ENCODE data around the gene FLT3.
A peak's percentile ranks its signal among the peaks of the same experiment; 100 is the strongest.
"Not testable (repeated sequence)": the region's sequence is repeated elsewhere in the genome, so short reads cannot be mapped to it uniquely, and the experiment has no call there.

FLT3 gene

DNA sequence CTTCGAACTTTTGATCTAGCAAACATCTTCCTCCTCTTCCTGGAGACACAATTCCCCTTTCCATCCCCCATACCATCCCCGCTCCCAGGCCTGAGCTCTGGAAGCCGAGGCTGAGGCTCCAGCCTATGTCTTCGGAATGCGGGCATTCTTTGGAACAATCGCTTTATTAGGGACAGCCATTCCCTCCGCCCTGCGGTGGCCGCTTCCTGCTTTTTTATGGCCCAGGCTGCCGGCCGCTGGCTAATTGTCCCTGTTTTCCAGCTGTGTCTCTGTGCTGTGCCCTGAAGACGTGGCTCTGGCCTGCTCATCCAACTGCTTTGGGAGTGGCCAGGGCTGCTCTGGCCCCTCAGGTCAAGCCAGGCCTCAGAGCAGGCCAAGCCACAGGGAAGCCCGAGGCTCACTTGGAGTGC is 129.1 kb downstream of the FLT3 start:
- no peak for DNase-seq

DNA sequence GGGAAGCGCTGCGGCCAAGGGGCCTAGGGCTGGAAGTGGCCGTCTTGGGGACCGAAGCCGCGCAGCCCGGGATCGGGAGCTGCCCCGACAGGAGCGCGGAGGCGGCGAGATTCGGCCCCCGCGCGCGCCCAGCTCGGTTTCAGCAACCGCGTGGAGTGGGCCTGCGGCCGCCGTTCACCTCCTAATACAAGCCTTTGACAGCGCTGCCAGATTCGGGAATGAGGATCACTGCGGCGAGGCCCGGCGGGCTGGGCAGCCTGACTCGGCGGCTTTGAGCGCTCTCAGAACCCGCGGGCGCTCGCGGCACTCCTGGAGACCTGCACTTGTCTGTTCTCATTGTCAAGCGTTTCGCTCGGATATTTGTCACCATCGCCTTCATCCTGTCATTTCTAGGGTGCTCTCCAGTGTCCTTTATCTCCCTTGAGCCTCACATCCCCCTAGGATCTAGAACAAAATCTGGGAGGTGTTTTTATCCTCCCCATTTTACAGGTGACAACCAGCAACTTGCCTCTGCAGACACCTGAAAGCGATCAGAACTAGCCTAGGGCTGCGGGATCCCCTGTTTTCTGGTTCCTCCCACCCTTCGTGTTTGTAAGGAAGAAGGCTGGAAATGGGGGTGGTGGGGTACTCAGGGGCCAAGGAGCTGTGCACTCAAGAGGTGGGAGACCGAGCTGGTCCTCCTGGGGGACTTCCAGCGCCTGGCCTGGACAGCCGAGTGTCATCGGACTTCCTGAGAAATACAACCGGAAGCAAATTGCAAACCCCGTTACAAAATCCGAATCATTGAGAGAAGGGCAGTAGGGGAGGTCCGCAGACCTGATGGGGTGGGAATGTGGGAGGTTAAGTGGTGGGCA is 129.8 kb downstream of the FLT3 start:
- DNase-seq = no peak

DNA sequence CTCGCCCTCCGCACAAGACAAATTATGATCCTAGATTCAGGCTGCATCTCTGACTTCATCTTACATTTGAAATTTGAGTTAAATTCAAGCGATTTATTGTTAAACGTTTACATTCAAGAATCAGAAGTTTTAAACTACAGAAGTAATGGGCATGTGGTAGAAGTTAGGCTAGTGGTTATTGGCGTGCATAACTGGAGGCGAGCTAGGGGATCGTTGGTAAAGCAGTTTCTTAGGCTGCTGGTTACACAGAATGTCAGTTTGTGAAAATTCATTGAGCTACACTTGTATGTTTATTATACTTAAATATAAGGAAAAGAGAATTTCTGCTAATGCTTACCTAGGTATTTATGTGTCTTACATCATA is 130.5 kb downstream of the FLT3 start:
- DNase-seq = no peak

DNA sequence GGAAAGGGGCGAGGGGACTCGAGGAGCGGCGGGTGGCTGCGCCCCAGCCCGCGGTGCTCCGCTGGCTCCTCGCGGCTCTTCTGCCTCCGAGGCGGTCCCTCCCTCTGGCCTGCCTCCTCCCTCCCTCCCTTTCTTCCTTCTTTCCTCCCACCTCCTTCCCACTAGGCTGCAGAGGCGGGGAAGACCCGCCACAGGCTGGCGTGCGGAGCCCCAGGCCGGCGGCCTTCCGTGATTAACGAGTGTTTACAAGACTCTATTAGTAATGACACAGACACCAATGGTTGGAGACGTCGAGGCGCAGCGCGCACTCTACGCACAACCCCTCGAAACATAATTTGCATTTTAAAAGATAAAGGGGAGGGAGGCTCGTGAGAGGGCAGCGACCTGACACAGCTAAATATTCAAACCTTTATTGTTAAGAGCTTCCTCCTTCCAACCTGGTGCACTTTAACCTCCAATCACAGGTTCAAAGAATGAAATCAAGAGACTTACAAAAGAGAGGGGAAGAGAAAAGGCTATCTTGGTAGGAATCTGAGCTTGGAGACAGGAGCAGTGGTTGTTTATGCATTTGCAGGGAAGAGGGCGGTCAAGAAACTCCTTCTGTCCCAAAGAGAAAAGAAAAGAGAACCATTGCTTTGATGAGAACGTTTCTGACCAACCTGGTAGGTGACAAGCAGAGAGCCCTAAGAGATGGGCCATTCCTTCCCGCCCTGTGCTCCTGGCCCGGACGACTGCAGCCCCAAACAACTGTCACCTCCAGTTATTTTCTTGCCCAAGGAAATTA is 131.1 kb downstream of the FLT3 start, which contains the start of gene CDX2:
CDX2 (minus strand) TSS at position 234 of the 784 bp plus-strand sequence. CDS start 309 bp downstream, outside the sequence.
- no peak for DNase-seq

DNA sequence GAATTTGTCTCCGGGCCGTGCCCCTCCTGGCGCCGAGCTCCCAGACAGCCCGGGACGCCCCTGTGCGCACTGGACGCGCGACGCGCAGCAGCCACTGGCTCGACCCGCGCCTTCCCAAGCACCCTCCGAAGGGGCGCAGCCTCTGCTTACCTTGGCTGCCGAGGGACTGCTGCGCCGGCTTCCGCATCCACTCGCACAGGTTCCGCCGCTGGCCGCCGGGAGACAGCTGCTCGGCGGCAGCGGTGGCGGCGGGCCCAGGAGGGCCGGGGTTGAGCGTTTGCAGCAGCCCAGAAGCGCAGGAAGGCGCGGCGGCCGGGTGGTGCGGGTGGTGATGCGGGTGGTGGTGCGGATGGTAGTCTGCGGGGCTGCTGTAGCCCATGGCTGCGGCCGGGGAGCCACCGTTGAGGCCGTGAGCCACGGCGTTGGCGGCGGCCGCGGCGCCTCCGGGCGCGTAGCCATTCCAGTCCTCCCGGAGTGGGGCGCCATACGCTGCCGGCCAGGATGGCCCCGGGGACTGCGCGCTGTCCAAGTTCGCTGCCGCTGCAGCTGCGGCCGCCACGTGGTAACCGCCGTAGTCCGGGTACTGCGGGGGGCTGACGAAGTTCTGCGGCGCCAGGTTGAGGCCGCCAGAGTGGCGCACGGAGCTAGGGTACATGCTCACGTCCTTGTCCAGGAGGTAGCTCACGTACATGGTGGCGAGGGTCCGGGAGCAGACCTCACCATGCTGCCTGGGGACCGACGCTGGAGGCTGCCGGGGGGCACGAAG is 131.9 kb downstream of the FLT3 start:
- DNase-seq = no peak

DNA sequence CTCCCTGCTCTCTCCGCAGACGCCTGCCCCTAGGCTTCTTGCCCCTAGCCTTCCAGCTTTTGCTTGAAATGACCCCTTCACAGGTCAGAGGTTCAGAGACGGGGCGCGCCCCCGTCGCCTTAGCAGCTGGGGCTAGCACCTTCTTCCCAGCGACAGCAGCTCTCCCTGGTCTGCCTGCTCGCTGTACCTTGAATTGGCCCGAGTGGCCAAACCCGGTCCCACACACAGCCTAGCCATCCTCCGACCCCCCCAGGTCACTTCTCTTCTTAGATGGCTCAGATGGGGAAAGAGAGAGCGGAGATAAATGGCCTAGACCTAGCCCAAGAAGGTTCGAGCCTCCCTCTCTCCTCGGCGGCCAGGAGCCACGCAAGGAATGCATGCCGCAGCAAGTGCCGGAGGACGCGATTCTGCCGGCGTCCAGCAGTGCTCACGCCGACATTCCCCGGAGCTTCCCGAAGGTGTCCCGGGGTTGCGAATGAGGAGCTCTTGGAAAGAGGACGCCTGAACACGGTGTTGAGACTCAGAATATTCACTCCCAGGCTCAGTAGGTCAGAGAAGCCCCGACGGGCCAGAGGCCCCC is 132.6 kb downstream of the FLT3 start:
- DNase-seq = no peak

DNA sequence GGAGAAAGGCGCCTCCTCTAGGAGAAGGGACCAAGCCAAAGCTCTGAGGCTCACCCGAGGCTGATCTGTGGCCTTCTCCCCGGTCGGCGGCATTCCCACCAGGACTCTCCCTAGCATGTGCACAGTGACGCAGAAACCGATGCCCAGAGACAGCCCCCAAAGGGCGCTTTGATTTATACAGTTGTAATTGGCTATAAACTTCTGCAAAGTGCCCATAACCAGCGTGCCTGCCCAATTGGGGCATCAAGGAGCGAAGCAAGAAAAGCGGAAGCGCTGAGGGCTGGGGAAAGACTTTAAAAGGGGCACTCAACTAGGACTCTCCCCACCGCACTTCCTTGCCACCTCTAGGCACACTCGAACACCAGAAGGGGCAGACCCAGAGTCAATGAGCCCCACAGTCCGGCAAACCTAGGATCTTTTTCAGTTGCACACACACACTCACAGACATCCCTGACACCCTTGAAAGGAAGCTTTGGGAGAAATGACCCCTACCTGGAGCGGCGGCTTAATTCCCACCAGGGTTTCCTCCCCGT is 133.1 kb downstream of the FLT3 start:
- no peak for DNase-seq

DNA sequence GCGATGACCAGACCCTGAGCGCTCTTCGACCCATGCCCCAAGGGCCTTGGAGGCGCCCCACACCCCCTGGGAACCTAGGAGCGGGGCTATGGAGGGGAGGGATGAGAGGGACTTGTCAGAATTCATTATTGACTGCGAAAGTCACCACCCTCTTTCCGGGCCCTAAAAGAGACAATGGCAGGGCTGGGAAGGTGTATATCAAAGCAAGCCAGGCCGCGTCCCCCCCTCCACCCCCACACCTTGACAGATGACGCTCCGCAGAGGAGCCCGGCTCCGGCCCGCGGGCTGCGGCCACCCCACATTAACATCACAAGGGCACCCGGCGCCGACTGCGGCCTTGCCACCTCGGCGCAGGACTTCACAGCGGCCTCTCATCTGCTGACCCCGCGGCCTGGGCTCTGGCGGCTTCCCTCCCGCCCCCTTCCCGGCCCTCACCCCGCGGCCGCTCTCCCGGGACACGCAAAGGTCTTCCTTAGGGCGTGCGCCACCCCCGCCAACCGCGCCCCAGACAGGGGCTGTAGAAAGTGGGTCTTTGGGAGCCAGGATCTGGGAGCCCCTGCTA is 133.7 kb downstream of the FLT3 start:
- DNase-seq = no peak

DNA sequence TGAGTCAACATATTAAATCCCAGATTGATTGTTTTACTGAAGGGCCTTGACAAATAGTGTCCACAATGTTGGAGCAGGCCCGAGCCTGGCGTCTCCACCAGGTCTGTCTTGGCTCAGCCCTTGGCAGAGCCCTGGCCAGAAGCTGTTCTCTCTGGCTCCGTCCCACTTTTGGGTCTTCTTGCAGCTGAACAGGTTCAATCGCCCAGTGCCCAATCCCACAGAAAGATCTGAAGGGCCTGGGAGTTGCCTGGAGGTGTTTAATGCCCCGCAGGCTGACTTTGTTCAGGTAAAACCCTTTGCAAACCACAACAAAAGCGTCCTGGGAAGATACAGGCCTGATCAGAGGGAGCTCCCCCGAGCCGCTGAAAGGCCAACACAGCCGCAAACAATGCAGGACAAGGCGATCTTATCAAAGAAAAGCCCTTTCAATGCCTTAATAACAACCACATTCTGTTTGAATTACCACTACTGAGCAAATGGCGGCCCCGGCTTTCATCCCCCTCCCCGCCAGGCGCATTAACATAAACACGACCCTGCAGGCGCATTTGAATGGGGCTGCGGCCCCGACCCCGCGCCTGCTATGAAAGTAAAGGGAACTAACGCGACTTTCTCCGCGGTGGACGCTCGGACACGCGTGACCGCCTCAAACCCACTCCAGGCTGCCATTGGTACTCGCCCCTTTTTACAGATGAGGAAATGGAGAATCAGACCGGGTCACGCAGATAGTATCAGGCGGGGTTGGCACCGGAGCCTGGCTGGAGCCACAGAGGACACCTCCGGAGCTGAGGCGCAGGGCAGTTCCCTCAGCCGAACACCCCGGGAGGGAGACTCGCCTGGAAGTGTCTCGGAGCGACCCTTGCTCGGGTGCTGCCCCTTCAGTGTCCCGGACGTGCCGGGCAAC is 134.4 kb downstream of the FLT3 start:
- DNase-seq = no peak

DNA sequence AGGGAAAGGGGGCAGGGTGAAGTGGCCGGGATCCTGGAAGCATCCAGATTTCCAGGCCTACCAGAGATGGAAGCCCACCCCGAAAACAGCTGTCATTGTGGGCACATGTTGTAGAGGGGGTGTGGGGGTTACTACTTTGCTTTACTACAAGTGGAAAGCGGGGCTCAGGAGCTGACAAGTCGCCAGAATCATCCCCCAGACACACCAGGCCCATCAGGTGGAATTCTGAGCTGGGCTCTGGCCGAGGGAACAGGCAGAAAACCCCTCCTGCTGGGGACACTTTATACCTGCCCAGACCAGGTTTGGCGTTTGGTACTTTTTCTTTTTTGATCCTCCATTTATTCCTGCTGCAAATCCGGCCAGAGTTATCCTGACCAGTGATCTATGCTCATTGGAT is 135.0 kb downstream of the FLT3 start:
- DNase-seq = no peak

DNA sequence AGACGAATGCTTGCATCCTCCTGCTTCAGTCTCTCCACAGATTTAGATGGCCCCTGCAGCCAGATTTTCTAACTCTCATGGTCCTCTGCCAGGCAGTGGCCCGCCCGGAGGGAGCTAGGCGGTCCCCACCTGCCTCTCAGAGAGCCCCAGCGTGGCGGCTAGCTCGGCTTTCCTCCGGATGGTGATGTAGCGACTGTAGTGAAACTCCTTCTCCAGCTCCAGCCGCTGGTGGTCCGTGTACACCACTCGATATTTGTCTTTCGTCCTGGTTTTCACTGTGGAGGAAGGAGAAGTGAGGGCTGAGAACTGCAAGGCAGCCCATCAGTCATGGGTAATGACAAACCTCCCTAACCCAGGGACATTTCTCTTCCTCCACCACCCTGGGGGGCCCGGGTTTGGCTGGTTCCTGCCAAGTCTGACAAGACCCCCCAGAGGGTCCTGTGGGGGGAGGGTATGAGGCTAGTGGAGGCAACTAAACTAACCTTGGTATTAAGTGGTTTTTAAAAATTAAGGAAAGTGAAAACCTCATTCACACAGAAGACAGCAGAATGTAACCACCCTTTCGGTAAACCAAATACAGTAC is 135.5 kb downstream of the FLT3 start:
- DNase-seq = no peak

DNA sequence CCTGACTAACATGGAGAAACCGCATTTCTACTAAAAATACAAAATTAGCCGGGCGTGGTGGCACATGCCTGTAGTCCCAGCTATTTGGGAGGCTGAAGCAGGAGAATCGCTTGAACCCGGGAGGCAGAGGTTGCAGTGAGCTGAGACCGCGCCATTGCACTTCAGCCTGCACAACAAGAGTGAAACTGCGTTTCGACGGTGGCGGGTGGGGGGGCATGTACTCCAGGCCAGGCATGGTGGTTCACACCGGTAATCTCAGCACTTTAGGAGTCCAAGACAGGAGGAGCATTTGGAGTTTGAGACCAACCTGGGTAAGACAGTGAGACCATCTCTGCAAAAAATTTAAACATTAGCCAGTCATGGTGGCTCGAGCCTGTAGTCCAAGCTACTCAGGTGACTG is 136.2 kb downstream of the FLT3 start:
- not testable (repeated sequence) for DNase-seq

DNA sequence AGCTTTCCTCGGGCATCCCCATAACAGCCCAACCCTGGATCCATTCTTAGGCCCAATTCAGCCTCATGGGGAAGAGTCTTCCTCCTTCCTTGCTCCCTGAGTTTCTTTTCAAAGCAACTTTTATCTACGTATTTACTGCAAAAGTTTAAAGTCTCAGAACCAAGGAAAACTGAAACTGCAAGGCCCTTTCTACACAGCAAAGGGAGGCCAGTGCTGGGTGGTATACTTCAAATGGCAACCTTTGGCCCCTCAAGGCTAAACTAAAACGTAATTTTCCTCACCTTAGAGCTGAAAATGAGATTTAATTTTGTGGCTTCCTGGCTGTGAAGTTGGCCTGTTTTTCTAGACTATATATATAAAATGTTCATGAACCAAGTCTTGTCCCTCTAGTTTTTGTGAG is 136.9 kb downstream of the FLT3 start:
- DNase-seq = no peak

DNA sequence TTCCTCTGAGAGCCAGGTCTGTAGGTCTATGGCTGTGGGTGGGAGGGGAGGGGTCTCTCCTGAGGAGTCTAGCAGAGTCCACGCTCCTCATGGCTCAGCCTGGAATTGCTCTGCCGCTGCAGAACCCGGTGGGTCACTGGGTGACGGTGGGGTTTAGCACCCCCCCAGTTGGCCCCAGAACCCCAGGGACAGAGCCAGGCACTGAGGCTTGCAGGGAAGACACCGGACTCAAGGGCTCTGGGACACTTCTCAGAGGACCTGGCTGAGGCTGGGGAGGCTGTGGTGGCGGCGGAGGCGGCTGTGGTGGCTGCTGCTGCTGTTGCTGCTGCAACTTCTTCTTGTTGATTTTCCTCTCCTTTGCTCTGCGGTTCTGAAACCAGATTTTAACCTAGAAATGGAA is 137.4 kb downstream of the FLT3 start:
- DNase-seq = no peak

DNA sequence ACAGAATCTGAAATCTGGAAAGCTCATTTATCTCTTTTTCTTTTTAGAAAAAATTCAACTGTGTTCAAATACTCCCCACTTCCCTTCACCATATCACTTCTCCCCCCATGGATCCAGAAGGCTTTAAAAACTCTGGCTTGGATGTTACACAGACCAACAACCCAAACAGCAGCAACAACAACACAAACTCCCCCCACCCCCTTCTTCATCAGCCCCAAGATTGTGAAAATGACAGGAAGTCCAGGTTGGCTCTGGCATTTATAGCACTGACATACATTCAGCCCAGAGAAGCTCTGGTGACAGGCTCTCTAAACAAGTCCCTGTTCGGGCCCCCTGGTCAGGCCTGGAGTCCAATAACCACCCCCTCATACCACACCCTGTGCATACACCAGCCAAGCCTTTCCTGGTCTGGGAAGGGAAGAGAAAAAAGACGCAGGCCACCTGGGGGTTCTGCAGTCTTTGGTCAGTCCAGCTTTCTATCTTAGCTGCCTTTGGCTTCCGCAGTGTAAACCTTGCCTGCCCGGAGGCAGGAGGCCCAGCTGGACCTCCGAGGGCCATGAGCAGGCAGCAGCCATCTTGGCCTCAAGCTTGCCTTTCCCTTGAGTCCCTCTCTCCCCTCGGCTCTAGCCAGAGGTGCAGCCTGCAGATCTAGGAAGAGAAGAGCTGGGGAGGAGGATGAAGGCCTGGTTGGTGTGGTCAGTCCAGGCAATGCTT is 138.1 kb downstream of the FLT3 start:
- no peak for DNase-seq

DNA sequence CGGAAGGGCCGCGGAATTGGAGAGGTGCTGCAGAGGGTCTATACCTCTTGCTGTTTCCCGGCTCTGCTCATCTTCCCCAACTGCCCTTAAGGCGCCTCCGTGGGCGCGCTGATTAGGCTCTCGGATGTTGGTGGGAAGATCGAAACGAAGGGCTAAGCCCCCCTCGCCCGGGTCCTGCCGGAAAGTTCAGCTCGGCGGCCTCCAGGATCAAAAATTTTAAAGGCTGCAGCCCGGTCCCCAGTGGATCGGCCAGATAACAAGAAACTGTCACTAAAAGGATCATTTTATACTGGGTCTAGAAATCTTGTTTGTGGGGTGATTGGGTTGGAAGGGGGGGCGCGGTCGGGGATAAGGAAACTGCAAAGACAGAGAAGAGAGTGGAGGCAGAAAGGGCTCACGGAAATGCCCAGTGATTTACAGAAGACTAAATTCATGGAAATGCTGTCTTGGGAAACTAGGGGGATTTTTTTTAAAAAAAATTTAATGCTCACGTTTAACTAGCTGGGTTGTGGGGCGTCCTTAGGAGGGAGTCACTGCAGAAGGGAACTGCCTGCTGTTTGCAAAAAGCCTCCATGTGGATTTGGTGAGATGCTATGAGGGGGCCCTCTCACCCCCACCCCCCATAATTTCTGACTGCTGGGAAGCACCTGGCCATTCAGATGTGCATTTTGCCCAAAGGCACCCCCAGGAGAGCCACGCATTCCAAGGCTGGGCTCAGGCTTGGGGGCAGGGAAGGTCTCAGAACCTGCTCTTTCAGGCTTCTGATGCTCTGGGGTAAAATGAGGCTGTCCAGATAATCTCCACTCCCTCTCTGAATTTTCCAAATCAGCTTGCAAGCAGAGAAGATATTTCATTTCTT is 138.9 kb downstream of the FLT3 start:
- no peak for DNase-seq

DNA sequence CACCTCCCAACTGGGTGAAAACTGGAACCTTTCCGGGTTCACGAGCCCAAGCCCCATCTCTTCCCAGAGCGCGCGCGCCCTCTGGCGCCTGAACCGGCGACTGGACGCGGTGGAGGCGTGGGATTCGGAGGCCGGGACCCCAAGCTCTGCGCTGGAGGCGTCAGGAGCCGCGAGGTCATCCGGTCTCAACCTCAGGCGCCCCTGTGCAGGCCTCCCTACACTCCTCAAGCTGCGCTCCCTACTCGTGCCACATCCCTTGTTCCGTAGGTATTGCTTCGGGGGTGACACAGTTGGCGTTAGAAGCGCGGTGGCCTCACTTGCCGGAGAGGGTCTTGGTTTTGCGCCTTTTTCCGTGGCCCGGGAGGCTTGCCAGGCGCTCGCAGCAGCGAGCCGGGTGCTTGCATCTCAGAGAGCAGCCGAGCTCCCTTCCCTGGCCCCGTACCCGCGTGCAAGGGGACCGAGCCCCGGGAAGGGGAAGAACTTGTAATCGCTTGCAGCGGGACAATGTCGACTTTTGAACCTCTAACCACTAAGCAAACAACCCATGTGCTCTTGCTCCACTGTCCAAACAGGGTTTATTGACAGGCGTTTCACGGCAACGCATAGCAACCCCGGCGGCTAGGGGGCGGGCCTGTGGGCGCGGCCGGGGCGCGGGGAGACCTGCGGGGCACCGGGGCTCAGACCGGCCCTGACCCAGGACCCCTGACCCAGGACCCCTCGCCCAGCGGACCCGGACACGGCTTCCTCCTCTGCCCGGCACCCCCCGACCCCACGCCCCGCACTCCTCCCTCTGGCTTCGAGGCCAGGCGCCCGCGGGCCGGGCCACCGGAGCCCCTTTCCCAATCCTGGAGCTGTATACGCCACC is 139.8 kb downstream of the FLT3 start:
- peak; percentile 40 for DNase-seq

DNA sequence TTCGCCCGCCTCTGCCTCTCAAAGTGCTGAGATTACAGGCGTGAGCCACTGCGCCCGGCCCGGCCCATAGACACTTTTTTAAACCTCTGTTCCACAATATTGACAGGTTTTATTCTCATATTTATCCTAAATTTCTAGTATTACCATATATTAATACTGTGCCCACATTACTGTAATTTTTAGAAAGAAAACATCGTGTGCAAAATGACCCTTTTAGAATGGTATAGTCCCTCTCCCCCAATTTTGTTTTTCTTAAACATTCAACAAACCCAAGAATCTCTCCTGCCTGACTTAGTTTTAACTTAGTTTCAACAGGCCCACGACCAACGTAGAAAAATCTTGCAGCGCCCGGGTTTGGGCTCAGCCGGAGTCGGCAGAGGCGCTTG is 140.4 kb downstream of the FLT3 start:
- DNase-seq = no peak

All from SIG-M5 (cell line).